HepG2 (cell line): Measurements from ENCODE around the gene RPS10. TPM values are rescaled to one million over a fixed set of nuclear protein-coding genes. Genes with fewer than 3 reads are reported as not detected.

Experiments used
- FOXC1 ChIP-seq: sonication (generic); formaldehyde crosslinking; IDR thresholded peaks from 2 replicates; pipeline ENCODE4 v1.8.0; 2022; ENCODE audit warnings: mild to moderate bottlenecking, missing genetic modification reagents, borderline replicate concordance
- GATAD2A ChIP-seq: IDR thresholded peaks from 2 replicates; pipeline ENCODE4 v1.6.1; 2016
- HOXA3 ChIP-seq: sonication (generic); formaldehyde crosslinking; IDR thresholded peaks from 2 replicates; pipeline ENCODE4 v1.5.0; 2020; ENCODE audit warnings: missing genetic modification reagents
- HOXA5 ChIP-seq: sonication (generic); formaldehyde crosslinking; IDR thresholded peaks from 2 replicates; pipeline ENCODE4 v1.4.0; 2020; ENCODE audit warnings: missing genetic modification reagents
- KLF15 ChIP-seq: sonication (generic); formaldehyde crosslinking; IDR thresholded peaks from 2 replicates; pipeline ENCODE4 v1.8.1; 2023; ENCODE audit warnings: borderline replicate concordance, mild to moderate bottlenecking, inconsistent platforms, missing genetic modification reagents, mixed read lengths
- KLF6 ChIP-seq: IDR thresholded peaks from 2 replicates; pipeline ENCODE4 v1.8.0; 2016; ENCODE audit warnings: missing biosample characterization, missing genetic modification reagents
- KLF9 ChIP-seq: IDR thresholded peaks from 2 replicates; pipeline ENCODE4 v1.6.1; 2016; ENCODE audit warnings: low read depth
- MAFK ChIP-seq, 2 experiments: IDR thresholded peaks in 1 of 2; conservative IDR thresholded peaks in 1 of 2; 2 replicates each; pipeline ENCODE4 v1.6.1; 2011; ENCODE audit warnings: improper control_type of control experiment in 2 of 2, low read length in 2 of 2
- NFE2L1 ChIP-seq: sonication (generic); formaldehyde crosslinking; IDR thresholded peaks from 2 replicates; pipeline ENCODE4 v1.4.0; 2020; ENCODE audit warnings: missing genetic modification reagents, mild to moderate bottlenecking, borderline replicate concordance
- POLR2AphosphoS5 ChIP-seq: IDR thresholded peaks from 2 replicates; pipeline ENCODE4 v1.6.1; 2012; ENCODE audit warnings: low read depth, low read length
- RFX1 ChIP-seq: fragments of 450-650 bp; IDR thresholded peaks from 2 replicates; pipeline ENCODE4 v1.6.1; 2017
- TARDBP ChIP-seq: sonication (generic); formaldehyde crosslinking; IDR thresholded peaks from 2 replicates; pipeline ENCODE4 v1.8.0; 2022; ENCODE audit warnings: mild to moderate bottlenecking, missing genetic modification reagents
- YY1 ChIP-seq: IDR thresholded peaks from 2 replicates; pipeline ENCODE4 v1.6.1; 2011; ENCODE audit warnings: low read length, low read depth, moderate library complexity, mild to moderate bottlenecking; ENCODE audit not compliant: insufficient read depth, insufficient replicate concordance
- ZBTB39 ChIP-seq: sonication (generic); formaldehyde crosslinking; IDR thresholded peaks from 2 replicates; pipeline ENCODE4 v1.5.0; 2020; ENCODE audit warnings: missing genetic modification reagents
- ZNF317 ChIP-seq: sonication (generic); formaldehyde crosslinking; IDR thresholded peaks from 2 replicates; pipeline ENCODE4 v1.5.0; 2020; ENCODE audit warnings: mild to moderate bottlenecking, missing genetic modification reagents
- ZNF331 ChIP-seq: sonication (generic); formaldehyde crosslinking; IDR thresholded peaks from 2 replicates; pipeline ENCODE4 v1.4.0; 2020; ENCODE audit warnings: missing genetic modification reagents
- ZNF468 ChIP-seq: sonication (generic); formaldehyde crosslinking; IDR thresholded peaks from 2 replicates; pipeline ENCODE4 v1.8.0; 2022; ENCODE audit warnings: mild to moderate bottlenecking, moderate library complexity, missing genetic modification reagents
- ZNF850 ChIP-seq: sonication (generic); formaldehyde crosslinking; conservative IDR thresholded peaks from 2 replicates; pipeline ENCODE4 v1.9.0; 2021; ENCODE audit warnings: mild to moderate bottlenecking, missing genetic modification reagents
- polyA plus RNA-seq, 8 experiments: library from polyadenylated mRNA; depleted of rRNA in 3 of 8; stranded (reverse) in 7 of 8; unstranded in 1 of 8; fragments of >200 nt; fragmentation: Illumina TruSeq in 4 of 8; extraction: Trizol in 4 of 8; gene quantifications; 2 replicates each; pipeline versions ENCODE4 v1.2.1 to v1.2.3, GENCODE V29; 2011 to 2016; ENCODE audit warnings: low read depth in 4 of 8, missing spikeins in 1 of 8, mixed read lengths in 1 of 8; ENCODE audit not compliant: insufficient read depth in 1 of 8
- total RNA-seq, 5 experiments: library from RNA; depleted of rRNA; stranded (reverse); fragments of >200 nt; fragmentation: Illumina TruSeq; extraction: Trizol; gene quantifications; 2 replicates each; pipeline ENCODE4 v1.2.3, GENCODE V29; 2016; ENCODE audit warnings: low read depth in 1 of 5
- TF ChIP-seq, protein P1 (sequence below): IDR thresholded peaks from 2 replicates; pipeline ENCODE4 v1.6.1; 2016; ENCODE audit warnings: missing genetic modification reagents, missing compliant biosample characterization
- TF ChIP-seq, protein P2 (sequence below): sonication (generic); formaldehyde crosslinking; conservative IDR thresholded peaks from 2 replicates; pipeline ENCODE4 v1.4.0; 2020; ENCODE audit warnings: missing genetic modification reagents
- TF ChIP-seq, protein P3 (sequence below): IDR thresholded peaks from 2 replicates; pipeline ENCODE4 v1.6.1; 2016; ENCODE audit warnings: low read depth, borderline replicate concordance

RPS10 gene
- total and polyA plus RNA-seq, 2 of the 13 experiments (the other 11 are each of a cell fraction or from before 2014, with no cell fraction given), result 2,909 to 4,648 TPM

DNA sequence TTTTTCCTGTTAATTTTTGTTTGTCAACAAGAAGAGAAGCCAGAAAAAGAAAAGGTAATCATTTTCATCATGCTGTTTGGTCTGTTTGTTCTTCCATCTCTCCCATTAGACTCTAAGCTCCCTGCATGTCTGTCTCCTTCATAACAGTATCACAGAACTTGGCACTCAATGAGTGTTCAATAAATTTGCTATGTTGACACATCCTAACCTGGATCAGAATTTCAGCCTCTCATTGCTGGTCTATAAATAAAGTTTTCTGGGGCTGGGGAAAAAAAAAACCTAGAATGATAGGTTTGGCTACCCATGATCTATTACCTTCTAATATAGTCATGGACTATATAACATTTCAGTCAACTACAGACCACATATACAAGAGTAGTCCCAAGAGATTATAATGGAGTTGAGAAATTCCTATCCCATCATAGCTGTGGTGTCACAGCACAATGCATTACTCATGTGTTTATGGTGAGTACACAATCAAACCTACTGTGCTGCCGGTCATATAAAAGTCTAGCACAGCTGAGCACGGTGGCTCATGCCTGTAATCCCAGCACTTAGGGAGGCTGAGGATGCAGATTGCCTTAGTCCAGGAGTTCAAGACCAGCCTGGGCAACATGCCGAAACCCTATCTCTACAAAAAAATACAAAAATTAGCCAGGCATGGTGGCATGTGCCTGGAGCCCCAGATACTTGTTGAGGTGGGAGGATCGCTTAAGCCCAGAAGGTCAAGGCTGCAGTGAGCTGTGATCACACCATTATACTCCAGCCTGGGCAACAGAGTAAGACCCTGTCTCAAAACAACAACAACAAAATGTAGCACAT, 39.3 kb downstream of the RPS10 start (continued):
- TF ChIP-seq HOXA3 (CRISPR knock-in tag) (0 out of 2 replicates have a peak, but pooled peaks have one; percentile 14), MAFK (conservative IDR thresholded peaks at IDR 0.05 in 1 of 2, IDR thresholded peaks at IDR 0.05 in 1 of 2; ENCODE audit: low read length in 2 of 2) (peak; percentile 6 to 58; a peak in 2 of 4 replicates), ZBTB39 (CRISPR knock-in tag) (no peak), KLF15 (CRISPR knock-in tag) (no peak), FOXC1 (CRISPR knock-in tag) (0 out of 2 replicates have a peak, but pooled peaks have one; percentile 28), GATAD2A (CRISPR knock-in tag) (peak; percentile 40; the same call in 1 of the 2 replicates), NFE2L1 (CRISPR knock-in tag) (no peak), KLF6 (no peak), ZNF850 (CRISPR knock-in tag) (no peak), POLR2AphosphoS5 (no peak), HOXA5 (no peak), ZNF317 (CRISPR knock-in tag) (0 out of 2 replicates have a peak, but pooled peaks have one; percentile 9), RFX1 (no peak), KLF9 (no peak), ZNF468 (CRISPR knock-in tag) (no peak), ZNF331 (CRISPR knock-in tag) (no peak), YY1 (no peak), TARDBP (CRISPR knock-in tag) (no peak)
- TF ChIP-seq, protein P1, sequence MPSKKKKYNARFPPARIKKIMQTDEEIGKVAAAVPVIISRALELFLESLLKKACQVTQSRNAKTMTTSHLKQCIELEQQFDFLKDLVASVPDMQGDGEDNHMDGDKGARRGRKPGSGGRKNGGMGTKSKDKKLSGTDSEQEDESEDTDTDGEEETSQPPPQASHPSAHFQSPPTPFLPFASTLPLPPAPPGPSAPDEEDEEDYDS (CRISPR knock-in tag), result no peak
- TF ChIP-seq, protein P2, sequence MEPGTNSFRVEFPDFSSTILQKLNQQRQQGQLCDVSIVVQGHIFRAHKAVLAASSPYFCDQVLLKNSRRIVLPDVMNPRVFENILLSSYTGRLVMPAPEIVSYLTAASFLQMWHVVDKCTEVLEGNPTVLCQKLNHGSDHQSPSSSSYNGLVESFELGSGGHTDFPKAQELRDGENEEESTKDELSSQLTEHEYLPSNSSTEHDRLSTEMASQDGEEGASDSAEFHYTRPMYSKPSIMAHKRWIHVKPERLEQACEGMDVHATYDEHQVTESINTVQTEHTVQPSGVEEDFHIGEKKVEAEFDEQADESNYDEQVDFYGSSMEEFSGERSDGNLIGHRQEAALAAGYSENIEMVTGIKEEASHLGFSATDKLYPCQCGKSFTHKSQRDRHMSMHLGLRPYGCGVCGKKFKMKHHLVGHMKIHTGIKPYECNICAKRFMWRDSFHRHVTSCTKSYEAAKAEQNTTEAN, result no peak
- TF ChIP-seq, protein P3, sequence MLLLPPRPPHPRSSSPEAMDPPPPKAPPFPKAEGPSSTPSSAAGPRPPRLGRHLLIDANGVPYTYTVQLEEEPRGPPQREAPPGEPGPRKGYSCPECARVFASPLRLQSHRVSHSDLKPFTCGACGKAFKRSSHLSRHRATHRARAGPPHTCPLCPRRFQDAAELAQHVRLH (CRISPR knock-in tag), result no peak
